GM18508 (cell line): ENCODE measurements around the gene KRTAP19-4.
"Not testable (repeated sequence)": the region's sequence is repeated elsewhere in the genome, so short reads cannot be mapped to it uniquely, and the experiment has no call there.

ENCODE experiments used
- ATAC-seq: cut with Tn5 transposase; IDR thresholded peaks from one replicate; pipeline ENCODE4 v1.9.1; 2021; ENCODE audit warnings: moderate number of reproducible peaks; ENCODE audit not compliant: insufficient read depth, unreplicated experiment

The KRTAP19-4 gene

GRCh38 chr21:30497065-30497464 is at the start of gene KRTAP19-4:
Gene KRTAP19-4, minus strand, starts transcription at chr21:30497165. Its CDS starts 55 bp downstream, at chr21:30497110.
- no peak for ATAC-seq

GRCh38 chr21:30541764-30542163 is 44.8 kb upstream of the KRTAP19-4 start, which contains the start of gene KRTAP19-6:
Gene KRTAP19-6, minus strand, starts transcription at chr21:30541864. Its CDS starts 31 bp downstream, at chr21:30541833.
- ATAC-seq = no peak

GRCh38 chr21:30518876-30519275 is 21.9 kb upstream of the KRTAP19-4 start:
- ATAC-seq = no peak

GRCh38 chr21:30515681-30516080 is 18.7 kb upstream of the KRTAP19-4 start:
- ATAC-seq = no peak

GRCh38 chr21:30505621-30506205 is 8.7 kb upstream of the KRTAP19-4 start:
- not testable (repeated sequence) for ATAC-seq

- no peak for ATAC-seq
Observed at GRCh38 chr21:30502041-30502440, 5.1 kb upstream of the KRTAP19-4 start, which contains the start of gene KRTAP19-5. Gene KRTAP19-5, minus strand, starts transcription at chr21:30502141. Its CDS starts 51 bp downstream, at chr21:30502090.

GRCh38 chr21:30491963-30492428 is 5.0 kb downstream of the KRTAP19-4 start, which contains the start of gene KRTAP19-3:
Gene KRTAP19-3, minus strand, starts transcription at chr21:30492013. Its CDS starts 56 bp downstream, at chr21:30491957.
- no peak for ATAC-seq

- ATAC-seq = no peak
Observed at GRCh38 chr21:30487336-30487735, 9.6 kb downstream of the KRTAP19-4 start, which contains the start of gene KRTAP19-2. Gene KRTAP19-2, minus strand, starts transcription at chr21:30487436. Its CDS starts 88 bp downstream, at chr21:30487348.

GRCh38 chr21:30486180-30486579 is 10.8 kb downstream of the KRTAP19-4 start:
- ATAC-seq = no peak

GRCh38 chr21:30482130-30482529 is 14.8 kb downstream of the KRTAP19-4 start:
- no peak for ATAC-seq

- ATAC-seq = no peak
Observed at GRCh38 chr21:30480145-30480544, 16.8 kb downstream of the KRTAP19-4 start, which contains the start of gene KRTAP19-1. Gene KRTAP19-1, minus strand, starts transcription at chr21:30480367. Its CDS starts 50 bp downstream, at chr21:30480317.

GRCh38 chr21:30479259-30479658 is 17.7 kb downstream of the KRTAP19-4 start:
- ATAC-seq = no peak

- no peak for ATAC-seq
Observed at GRCh38 chr21:30478004-30478403, 19.0 kb downstream of the KRTAP19-4 start.

- no peak for ATAC-seq
Observed at GRCh38 chr21:30468900-30469714, 27.9 kb downstream of the KRTAP19-4 start.

- ATAC-seq = no peak
Observed at GRCh38 chr21:30463713-30464112, 33.3 kb downstream of the KRTAP19-4 start.

- ATAC-seq = no peak
Observed at GRCh38 chr21:30448514-30448913, 48.5 kb downstream of the KRTAP19-4 start.

- ATAC-seq = no peak
Observed at GRCh38 chr21:30447056-30447455, 49.9 kb downstream of the KRTAP19-4 start.
